Measurements from ENCODE around the gene CEACAM16. TPM values are rescaled to one million over a fixed set of nuclear protein-coding genes. Genes with fewer than 3 reads are reported as not detected.
"Not testable (repeated sequence)": the region's sequence is repeated elsewhere in the genome, so short reads cannot be mapped to it uniquely, and the experiment has no call there.

The CEACAM16 gene
- total RNA-seq, 4 donors from 2014 or later = 0.40 TPM; not detected in 3

DNA sequence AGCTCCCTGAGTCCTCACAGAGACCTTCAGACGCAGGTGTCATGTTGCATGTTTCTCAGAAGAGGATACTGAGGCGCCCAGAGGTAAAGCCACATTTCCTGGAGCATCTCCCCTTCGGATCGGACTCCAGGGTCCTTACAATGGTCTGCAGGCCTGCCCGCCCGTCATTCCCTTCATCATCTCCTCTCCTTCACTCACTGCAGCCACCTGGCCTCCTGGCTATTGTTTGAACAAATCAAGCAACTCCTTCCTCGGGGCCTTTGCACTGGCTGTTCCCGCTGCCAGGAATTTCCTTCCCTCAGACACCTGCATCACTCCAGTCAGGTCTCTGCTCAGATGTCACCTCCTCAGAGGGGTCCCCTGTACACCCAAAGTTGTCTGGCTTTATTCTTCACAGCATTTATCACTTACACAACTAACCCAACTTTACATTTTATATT lies 20.3 kb downstream of the CEACAM16 start:
- peaks cover 27 to 50% of the 10 kb centered on the region in 2 donors for H3K4me1 ChIP-seq
- no peaks in the 10 kb centered on the region for H3K27me3 ChIP-seq
- WGBS, 2 donors = 80 to 87% methylated on average over 8 of the region's 8 CpGs
- peak overlapping the region; percentile 92 to 99 (median 95) for H3K27ac ChIP-seq
- no peaks in the 10 kb centered on the region for H3K9me3 ChIP-seq
- no peak overlapping the region for H3K4me3 ChIP-seq (replicated peaks in 1 of 3)
- no peak for DNase-seq
- TF ChIP-seq CTCF (IDR thresholded peaks at IDR 0.05) (no peak), POLR2A (IDR thresholded peaks at IDR 0.05) (no peak)
- intact Hi-C loops (cut with DNase I) = no loop called here
- H3K36me3 ChIP-seq = no peaks in the 10 kb centered on the region

GRCh38 chr19:44720396-44720795 lies 21.4 kb downstream of the CEACAM16 start:
- H3K27me3 ChIP-seq; H3K4me3 ChIP-seq (replicated peaks in 1 of 3); H3K9me3 ChIP-seq; H3K36me3 ChIP-seq; DNase-seq: not testable (repeated sequence)
- intact Hi-C loops (cut with DNase I) = loop anchor here (5.0 kb wide), 2 partner anchors 37 to 52 kb away; no protein-coding TSS in a partner anchor
- Histone ChIP-seq H3K4me1 (peaks cover 36 to 62% of the 10 kb centered on the region in 2 donors), H3K27ac (peak overlapping the region in 2 of 3 donors; percentile 45 to 50)
- WGBS, 2 donors = 68 to 78% methylated on average over 9 of the region's 9 CpGs

DNA sequence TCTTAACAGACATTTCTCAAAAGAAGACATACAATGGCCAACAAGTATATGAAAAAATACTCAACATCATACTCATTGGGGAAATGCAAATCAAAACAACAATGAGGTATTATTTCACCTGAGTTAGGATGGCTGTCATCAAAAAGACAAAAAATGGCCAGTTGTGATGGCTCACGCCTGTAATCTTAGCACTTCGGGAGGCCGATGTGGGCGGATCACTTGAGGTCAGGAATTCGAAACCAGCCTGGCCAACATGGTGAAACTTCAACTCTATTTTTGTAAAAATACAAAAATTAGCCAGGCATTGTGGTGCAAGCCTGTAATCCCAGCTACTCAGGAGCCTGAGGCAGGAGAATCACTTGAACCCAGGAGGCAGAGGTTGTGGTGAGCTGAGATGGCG lies 22.0 kb downstream of the CEACAM16 start:
- intact Hi-C loops (cut with DNase I) = loop anchor here (5.0 kb wide), 2 partner anchors 36 to 51 kb away; no protein-coding TSS in a partner anchor
- no peak for DNase-seq
- Histone ChIP-seq H3K36me3 (no peaks in the 10 kb centered on the region), H3K9me3 (no peaks in the 10 kb centered on the region), H3K4me3 (replicated peaks in 1 of 3) (no peak overlapping the region), H3K27ac (peak overlapping the region in 2 of 3 donors; percentile 45 to 50), H3K27me3 (no peaks in the 10 kb centered on the region), H3K4me1 (peaks cover 36 to 62% of the 10 kb centered on the region in 2 donors)
- 76 to 83% methylated on average over 6 of the region's 6 CpGs for WGBS, 2 donors
- TF ChIP-seq CTCF (IDR thresholded peaks at IDR 0.05) = no peak
- TF ChIP-seq POLR2A (IDR thresholded peaks at IDR 0.05) = no peak

GRCh38 chr19:44721369-44721768 lies 22.4 kb downstream of the CEACAM16 start:
- Histone ChIP-seq H3K4me1 (peaks cover 36 to 62% of the 10 kb centered on the region in 2 donors), H3K27ac (peak overlapping the region in 2 of 3 donors; percentile 45 to 50)
- DNase-seq; H3K4me3 ChIP-seq (replicated peaks in 1 of 3); H3K27me3 ChIP-seq; H3K9me3 ChIP-seq; H3K36me3 ChIP-seq: not testable (repeated sequence)
- intact Hi-C loops (cut with DNase I) = loop anchor here (5.0 kb wide), 2 partner anchors 36 to 51 kb away; no protein-coding TSS in a partner anchor
- WGBS, 2 donors = 79 to 85% methylated on average over 5 of the region's 5 CpGs

GRCh38 chr19:44722131-44723121 lies 23.5 kb downstream of the CEACAM16 start:
- no peak for DNase-seq
- Histone ChIP-seq H3K27ac (no peak overlapping the region), H3K9me3 (no peaks in the 10 kb centered on the region), H3K4me3 (replicated peaks in 1 of 3) (no peak overlapping the region), H3K27me3 (no peaks in the 10 kb centered on the region), H3K4me1 (peaks cover 32 to 57% of the 10 kb centered on the region in 2 donors), H3K36me3 (no peaks in the 10 kb centered on the region)
- intact Hi-C loops (cut with DNase I) = loop anchor here (5.0 kb wide), 2 partner anchors 35 to 50 kb away; no protein-coding TSS in a partner anchor
- 57 to 62% methylated on average over 20 to 21 of the region's 21 CpGs for WGBS, 2 donors
- no peak for TF ChIP-seq POLR2A (IDR thresholded peaks at IDR 0.05)
- TF ChIP-seq CTCF (IDR thresholded peaks at IDR 0.05) = no peak
